ENCODE results near the gene HAPLN3.
"Not testable (repeated sequence)": the region's sequence is repeated elsewhere in the genome, so short reads cannot be mapped to it uniquely, and the experiment has no call there.

- not testable (repeated sequence) for TF ChIP-seq MAZ (IDR thresholded peaks at IDR 0.05; ENCODE audit: borderline replicate concordance, low read depth, low read length); NFE2L2 (conservative IDR thresholded peaks at IDR 0.05; ENCODE audit: low read length); POLR2A (IDR thresholded peaks at IDR 0.05; ENCODE audit: low read length); EP300 (IDR thresholded peaks at IDR 0.05); FOSL2 (IDR thresholded peaks at IDR 0.05); FOSL2 (CRISPR knock-in tag; IDR thresholded peaks at IDR 0.05); RAD21 (conservative IDR thresholded peaks at IDR 0.05 in 1 of 2, IDR thresholded peaks at IDR 0.05 in 1 of 2); MAFK (IDR thresholded peaks at IDR 0.05; ENCODE audit: partially characterized antibody)
- TF ChIP-seq, protein P1, sequence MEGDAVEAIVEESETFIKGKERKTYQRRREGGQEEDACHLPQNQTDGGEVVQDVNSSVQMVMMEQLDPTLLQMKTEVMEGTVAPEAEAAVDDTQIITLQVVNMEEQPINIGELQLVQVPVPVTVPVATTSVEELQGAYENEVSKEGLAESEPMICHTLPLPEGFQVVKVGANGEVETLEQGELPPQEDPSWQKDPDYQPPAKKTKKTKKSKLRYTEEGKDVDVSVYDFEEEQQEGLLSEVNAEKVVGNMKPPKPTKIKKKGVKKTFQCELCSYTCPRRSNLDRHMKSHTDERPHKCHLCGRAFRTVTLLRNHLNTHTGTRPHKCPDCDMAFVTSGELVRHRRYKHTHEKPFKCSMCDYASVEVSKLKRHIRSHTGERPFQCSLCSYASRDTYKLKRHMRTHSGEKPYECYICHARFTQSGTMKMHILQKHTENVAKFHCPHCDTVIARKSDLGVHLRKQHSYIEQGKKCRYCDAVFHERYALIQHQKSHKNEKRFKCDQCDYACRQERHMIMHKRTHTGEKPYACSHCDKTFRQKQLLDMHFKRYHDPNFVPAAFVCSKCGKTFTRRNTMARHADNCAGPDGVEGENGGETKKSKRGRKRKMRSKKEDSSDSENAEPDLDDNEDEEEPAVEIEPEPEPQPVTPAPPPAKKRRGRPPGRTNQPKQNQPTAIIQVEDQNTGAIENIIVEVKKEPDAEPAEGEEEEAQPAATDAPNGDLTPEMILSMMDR (IDR thresholded peaks at IDR 0.05) = not testable (repeated sequence)
- TF ChIP-seq, protein P2, sequence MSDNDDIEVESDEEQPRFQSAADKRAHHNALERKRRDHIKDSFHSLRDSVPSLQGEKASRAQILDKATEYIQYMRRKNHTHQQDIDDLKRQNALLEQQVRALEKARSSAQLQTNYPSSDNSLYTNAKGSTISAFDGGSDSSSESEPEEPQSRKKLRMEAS (IDR thresholded peaks at IDR 0.05) = not testable (repeated sequence)
Observed at GRCh38 chr15:88928192-88928591, 32.8 kb upstream of the HAPLN3 start.

Data from A549 (cell line).